NCI-H2171 (cell line): ENCODE measurements around the gene GTF3C2.

Source experiments
- DNase-seq: peaks from one replicate; lab custom pipeline; 2025; lab: John Stamatoyannopoulos, UW

Gene GTF3C2

GRCh38 chr2:27356382-27357181 is at the start of gene GTF3C2:
Gene GTF3C2, minus strand, starts transcription at chr2:27356764. Its CDS starts 13,210 bp downstream, at chr2:27343554.
- DNase-seq: peak; percentile 99

GRCh38 chr2:27400348-27401135 is 44.0 kb upstream of the GTF3C2 start:
- DNase-seq: no peak

GRCh38 chr2:27398962-27399361 is 42.4 kb upstream of the GTF3C2 start:
- no peak for DNase-seq

- DNase-seq: no peak
Measured at GRCh38 chr2:27393225-27393624, 36.7 kb upstream of the GTF3C2 start.

GRCh38 chr2:27390822-27391679 is 34.5 kb upstream of the GTF3C2 start:
- no peak for DNase-seq

GRCh38 chr2:27381577-27382181 is 25.1 kb upstream of the GTF3C2 start:
- DNase-seq: no peak

GRCh38 chr2:27380626-27381545 is 24.3 kb upstream of the GTF3C2 start, which contains the start of gene ZNF513:
Gene ZNF513, minus strand, starts transcription at chr2:27380734. Its CDS starts 208 bp downstream, at chr2:27380526.
- peak; percentile 99 for DNase-seq

- DNase-seq: peak; percentile 56
Measured at GRCh38 chr2:27379836-27380625, 23.5 kb upstream of the GTF3C2 start.

- DNase-seq: no peak
Measured at GRCh38 chr2:27379383-27379835, 22.8 kb upstream of the GTF3C2 start.

- DNase-seq: no peak
Measured at GRCh38 chr2:27378809-27379290, 22.3 kb upstream of the GTF3C2 start.

GRCh38 chr2:27378096-27378808 is 21.7 kb upstream of the GTF3C2 start:
- DNase-seq: no peak

GRCh38 chr2:27377618-27378095 is 21.1 kb upstream of the GTF3C2 start:
- no peak for DNase-seq

GRCh38 chr2:27376866-27377617 is 20.5 kb upstream of the GTF3C2 start:
- no peak for DNase-seq

GRCh38 chr2:27376151-27376865 is 19.7 kb upstream of the GTF3C2 start:
- no peak for DNase-seq

- no peak for DNase-seq
Measured at GRCh38 chr2:27375513-27376099, 19.0 kb upstream of the GTF3C2 start.

GRCh38 chr2:27373567-27373966 is 17.0 kb upstream of the GTF3C2 start:
- no peak for DNase-seq

- no peak for DNase-seq
Measured at GRCh38 chr2:27372937-27373336, 16.4 kb upstream of the GTF3C2 start.
